ENCODE data around the gene TMPRSS6. TPM values are rescaled to one million over a fixed set of nuclear protein-coding genes. Genes with fewer than 3 reads are reported as not detected.

Gene TMPRSS6
- total RNA-seq, 1 experiment from 2014 or later, result not detected

DNA sequence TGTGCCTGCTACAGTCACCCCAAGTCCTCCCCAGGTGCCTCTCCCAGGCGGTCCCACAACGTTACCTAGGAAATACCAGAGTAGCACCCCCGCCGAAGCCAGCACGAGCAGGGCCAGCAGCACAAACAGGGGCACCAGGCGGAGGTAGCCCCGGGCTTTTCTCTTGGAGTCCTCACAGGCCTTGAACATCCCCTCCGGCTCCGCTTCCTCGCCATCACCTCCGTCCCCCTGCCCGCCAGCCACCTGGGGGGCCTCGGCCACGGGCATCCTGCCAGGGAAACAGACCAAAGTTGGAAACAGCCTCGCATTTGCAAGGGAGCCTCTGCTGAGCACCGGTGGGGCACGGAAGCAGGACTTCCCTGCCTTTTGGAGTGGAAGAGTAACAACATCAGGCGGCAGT is 6.4 kb downstream of the TMPRSS6 start:
- no peak for DNase-seq (ENCODE audit: low read depth, low spot score)
- in situ Hi-C loops (cut with HindIII; ENCODE audit: low pct_unique_long_range_greater_than_20kb, low sequenced_read_pairs), result no loop called here

DNA sequence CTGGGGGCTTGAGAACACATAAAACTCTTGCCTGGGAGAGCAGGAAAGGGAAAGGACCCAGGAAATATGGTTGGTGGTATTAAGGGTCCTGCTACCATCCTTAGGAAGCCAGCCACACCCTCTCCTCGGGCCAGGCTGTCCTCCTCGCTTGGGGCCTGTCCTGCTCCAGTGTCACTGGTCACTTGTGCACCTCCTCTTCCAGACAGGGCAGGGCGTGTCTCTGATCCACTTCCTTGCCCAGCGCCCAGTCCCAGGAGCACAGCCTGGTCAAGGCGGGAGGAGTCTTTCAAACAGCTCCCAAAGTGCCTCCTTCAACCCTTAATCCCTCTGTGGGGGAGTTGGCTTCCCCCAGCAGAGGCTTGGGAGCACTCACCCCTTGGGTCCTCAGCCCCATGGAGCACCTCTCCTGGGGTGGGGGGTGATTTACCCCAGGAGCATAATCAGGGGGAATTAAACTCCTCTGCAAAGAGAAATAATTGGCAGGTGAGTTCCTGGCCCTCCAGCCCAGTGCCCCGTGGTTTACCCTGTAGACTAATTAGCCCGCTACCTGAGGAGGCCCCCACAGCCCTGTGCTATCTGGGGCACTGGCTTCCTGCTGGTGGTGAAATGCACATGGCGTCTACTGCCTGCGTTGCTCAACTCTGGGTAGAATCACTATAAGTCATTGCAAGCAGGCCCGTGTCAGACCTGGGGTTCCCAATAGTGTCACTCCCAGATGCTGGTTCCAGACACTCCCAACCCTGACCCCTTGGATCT is 8.0 kb downstream of the TMPRSS6 start:
- in situ Hi-C loops (cut with HindIII; ENCODE audit: low pct_unique_long_range_greater_than_20kb, low sequenced_read_pairs), result no loop called here
- DNase-seq (ENCODE audit: low read depth, low spot score), result no peak

DNA sequence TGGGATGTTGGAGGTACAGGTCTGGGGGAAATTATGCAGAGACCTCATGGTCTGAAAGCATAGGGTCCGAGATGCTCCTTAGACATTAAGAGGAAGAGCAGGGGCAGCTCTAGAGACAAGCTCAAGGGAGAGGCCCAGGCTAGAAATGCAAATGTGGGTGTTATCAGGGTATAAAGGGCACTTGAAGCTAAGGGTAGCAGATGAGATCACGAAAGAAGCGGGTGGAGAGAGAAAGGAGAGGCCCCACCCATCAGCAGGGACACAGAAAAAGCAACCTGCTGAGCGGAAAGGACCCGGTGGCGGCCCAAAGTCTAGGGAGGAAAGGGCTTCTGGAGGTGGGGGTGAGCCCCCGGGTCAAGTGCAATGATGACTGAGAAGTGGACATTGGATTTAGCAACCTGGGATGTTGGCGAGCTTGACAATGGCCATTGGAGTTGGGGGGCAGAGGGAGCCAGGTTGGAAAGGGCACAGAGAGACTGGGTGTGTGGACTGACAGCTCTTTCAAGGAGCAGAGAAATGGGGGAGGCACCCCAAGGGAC is 8.9 kb downstream of the TMPRSS6 start:
- in situ Hi-C loops (cut with HindIII; ENCODE audit: low pct_unique_long_range_greater_than_20kb, low sequenced_read_pairs), result no loop called here
- DNase-seq (ENCODE audit: low read depth, low spot score), result no peak

DNA sequence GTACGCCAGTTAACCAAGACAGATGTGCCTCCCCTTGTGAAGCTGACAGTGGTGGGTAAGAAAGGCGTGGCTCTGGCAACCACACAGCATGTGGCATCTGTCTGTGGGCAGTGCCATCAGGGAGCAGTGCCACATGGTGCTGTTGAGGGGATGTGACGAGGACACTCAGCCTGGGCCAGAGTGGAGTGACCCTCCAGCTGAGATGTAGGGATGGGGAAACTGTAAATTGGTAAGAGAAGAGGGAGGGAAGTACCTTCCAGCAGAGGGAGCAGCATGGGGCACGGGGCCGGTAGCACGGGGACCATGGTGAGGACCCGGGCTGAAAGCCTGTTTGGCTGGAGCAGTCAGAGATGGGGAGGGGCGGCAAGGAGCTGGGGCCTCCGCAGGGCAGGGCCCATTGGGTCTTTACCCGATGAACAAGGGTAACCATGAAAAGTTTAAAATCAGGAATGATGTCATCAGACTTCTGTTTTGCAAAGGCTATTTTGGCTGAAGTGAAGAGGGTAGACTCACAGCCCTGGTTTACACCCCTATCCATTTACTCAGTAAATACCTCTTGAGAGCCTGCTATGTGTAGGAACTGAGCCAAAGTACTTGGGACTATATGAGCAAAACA is 10.4 kb downstream of the TMPRSS6 start:
- in situ Hi-C loops (cut with HindIII; ENCODE audit: low pct_unique_long_range_greater_than_20kb, low sequenced_read_pairs), result no loop called here
- DNase-seq (ENCODE audit: low read depth, low spot score), result peak; percentile 23

DNA sequence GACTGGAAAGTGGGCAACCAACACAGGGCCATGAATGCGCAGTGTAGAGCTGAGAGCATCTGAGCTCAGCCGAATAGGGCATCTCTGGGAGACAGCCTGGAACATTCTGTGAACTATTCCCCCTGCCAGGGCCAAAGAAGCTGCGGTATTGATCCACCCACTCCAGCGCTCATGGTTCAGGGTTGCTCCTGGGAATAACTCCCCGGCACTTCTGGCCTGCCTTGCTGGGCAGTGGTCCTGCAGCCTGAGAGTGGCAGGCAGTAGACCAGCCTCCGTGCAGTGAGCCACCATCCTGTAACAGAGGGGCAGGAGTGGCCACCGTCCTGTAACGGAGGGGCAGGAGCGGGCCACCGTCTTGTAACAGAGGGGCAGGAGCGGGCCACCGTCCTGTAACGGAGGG is 12.2 kb downstream of the TMPRSS6 start:
- DNase-seq (ENCODE audit: low read depth, low spot score), result no peak
- in situ Hi-C loops (cut with HindIII; ENCODE audit: low pct_unique_long_range_greater_than_20kb, low sequenced_read_pairs), result no loop called here

DNA sequence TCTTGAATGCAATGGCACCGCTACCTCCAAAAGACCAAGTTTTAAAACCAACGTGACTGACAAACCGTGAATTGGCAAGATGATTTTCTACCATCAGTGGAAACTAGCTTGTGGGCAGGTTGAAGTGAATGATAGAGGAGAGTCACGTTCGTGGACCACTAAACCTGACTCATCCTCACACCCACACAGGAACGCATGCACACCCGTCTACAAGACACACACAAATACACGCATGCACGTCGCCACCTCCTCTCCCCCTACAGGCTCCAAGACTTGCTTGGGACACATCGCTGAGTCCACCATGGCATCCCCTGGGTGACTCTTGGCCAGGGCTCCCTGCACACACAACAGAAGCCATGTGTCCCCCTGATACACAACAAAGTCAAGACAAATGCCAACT is 14.4 kb downstream of the TMPRSS6 start:
- in situ Hi-C loops (cut with HindIII; ENCODE audit: low pct_unique_long_range_greater_than_20kb, low sequenced_read_pairs), result no loop called here
- DNase-seq (ENCODE audit: low read depth, low spot score), result no peak

DNA sequence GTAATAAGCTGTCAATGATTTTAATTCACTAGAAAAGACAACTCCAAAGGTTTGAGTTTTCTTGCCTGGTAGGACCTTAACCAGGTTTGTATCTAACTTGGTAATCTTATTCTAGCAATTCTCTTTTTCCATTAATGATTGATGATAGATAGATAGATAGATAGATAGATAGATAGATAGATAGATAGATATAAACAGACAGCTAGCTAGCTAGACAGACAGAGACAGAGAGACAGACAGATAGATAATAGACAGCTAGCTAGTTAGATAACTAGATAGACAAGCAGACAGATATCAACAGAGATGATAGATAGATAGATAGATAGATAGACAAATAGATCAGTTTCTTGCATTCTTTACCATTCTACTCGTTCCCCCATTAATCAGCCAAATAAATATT is 15.3 kb downstream of the TMPRSS6 start:
- in situ Hi-C loops (cut with HindIII; ENCODE audit: low pct_unique_long_range_greater_than_20kb, low sequenced_read_pairs), result no loop called here
- no peak for DNase-seq (ENCODE audit: low read depth, low spot score)

DNA sequence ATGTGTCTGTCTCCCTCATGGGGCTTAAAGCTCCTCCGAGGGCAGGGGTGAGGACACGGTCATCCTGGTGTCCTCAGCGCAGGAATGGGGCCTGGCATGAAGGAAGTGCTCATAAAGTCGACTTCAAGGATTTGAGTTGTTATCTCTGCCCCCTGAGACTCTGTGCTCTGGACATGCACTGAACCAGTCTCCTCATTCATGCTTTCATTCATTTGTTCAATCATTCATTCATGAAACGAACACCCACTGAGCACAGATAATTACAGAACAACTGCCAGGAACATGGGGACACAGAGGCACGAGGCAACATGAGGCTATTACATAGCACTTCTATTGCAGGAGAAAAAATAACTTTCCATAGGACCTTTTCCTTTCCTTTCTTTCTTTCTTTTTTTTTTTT is 16.5 kb downstream of the TMPRSS6 start:
- in situ Hi-C loops (cut with HindIII; ENCODE audit: low pct_unique_long_range_greater_than_20kb, low sequenced_read_pairs), result no loop called here
- no peak for DNase-seq (ENCODE audit: low read depth, low spot score)

DNA sequence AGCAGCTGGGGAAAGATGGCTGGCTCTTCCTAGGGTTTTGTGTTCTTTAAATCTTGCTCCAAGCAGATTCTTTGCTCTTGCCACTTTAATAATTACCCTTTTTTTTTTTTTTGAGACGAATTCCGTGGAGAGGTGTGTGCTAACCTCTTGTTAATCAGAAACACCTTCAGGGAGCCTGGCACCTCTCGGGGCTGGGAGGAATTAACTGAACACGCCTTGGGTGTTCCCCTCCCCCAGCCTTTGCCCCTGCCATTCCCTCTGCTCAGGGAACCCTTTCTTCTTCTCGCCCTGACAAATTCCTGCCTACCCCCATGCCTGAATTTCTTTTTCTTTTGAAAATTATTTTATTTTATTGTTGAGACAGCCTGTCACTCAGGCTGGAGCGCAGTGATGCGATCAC is 17.5 kb downstream of the TMPRSS6 start:
- in situ Hi-C loops (cut with HindIII; ENCODE audit: low pct_unique_long_range_greater_than_20kb, low sequenced_read_pairs), result no loop called here
- no peak for DNase-seq (ENCODE audit: low read depth, low spot score)

DNA sequence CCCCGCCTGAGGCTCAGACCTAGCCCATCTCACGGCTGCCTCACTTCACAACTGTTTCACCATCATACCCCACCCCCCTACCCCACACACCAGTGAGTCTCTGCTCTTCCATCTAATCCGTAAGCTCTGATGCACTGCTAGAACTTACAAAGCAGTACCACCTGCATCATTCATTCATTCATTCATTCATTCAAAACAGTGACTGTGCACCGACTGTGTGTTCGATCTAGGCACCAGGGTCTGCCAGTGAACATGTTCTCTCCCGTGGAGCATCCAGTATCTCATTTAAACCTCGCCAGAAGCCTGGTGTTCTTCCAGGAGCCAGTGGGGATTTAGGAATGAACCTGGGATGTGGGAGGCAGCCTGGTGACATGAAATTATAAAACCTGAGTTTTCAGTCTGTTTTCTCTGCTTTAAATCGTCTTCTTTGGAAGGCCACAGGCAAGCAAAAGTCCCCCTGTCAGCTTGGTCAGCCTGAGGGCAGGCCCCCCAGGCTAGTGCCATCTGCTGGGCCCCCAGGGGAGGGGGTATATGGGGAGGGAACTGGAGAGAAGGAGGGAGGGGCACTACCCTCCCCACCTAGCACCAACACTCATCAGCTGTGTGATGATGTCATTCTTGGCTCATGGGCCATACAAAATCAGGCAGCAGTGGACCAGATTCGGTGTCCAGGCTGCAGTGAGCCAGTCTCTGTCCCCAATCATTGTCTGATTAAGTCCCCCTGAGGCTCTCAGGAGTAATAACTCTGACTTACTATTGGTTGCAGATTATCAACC is 18.4 kb downstream of the TMPRSS6 start:
- DNase-seq (ENCODE audit: low read depth, low spot score), result no peak
- in situ Hi-C loops (cut with HindIII; ENCODE audit: low pct_unique_long_range_greater_than_20kb, low sequenced_read_pairs), result no loop called here

DNA sequence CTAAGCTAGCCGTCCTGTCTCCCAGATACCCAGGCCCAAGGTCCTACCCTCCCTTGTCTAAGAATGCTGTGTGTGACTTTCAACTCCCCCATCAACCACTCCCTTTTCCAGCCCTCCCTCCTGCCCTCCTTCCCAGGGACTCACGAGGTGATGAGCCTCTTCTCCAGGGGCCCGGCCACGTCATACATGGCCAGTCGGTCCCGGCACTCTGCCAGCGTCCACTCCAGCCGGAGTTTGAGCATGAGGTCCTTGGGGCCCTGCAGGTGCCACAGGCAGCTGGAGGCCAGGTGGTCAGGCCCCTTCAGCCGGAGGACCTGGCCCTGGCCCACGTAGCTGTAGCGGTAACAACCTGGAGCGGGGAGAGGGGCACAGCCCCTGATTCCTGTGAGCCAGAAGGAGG is 20.1 kb downstream of the TMPRSS6 start:
- in situ Hi-C loops (cut with HindIII; ENCODE audit: low pct_unique_long_range_greater_than_20kb, low sequenced_read_pairs), result no loop called here
- DNase-seq (ENCODE audit: low read depth, low spot score), result no peak

DNA sequence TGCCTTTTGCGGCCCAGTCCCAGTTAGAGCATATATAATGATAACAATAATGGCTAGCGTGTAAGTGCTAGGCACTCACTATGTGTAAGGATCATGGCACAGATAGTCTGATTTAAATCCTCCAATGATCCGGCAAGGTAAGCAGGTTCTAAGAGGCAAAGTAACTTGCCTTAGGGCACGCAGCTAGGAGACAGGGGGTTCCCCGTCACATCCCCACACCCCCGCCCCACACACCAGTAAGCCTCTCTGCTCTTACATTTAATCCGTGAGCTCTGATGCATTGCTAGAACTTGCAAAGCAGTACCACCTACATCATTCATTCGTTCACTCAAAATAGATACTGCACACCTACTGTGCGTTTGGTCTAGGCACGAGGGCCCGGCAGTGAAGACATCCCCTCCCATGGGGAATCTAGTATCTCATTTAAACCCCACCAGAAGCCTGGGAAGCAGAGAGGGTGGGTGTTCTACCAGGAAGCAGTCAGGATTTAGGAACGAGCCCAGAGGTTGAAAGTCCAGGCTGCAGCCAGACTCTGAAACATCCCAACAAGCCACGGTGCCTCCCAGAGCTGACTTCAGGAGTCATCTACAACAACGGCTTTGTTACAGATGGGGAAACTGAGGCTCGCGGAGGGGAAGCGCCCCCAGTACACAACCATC is 20.6 kb downstream of the TMPRSS6 start:
- no peak for DNase-seq (ENCODE audit: low read depth, low spot score)
- in situ Hi-C loops (cut with HindIII; ENCODE audit: low pct_unique_long_range_greater_than_20kb, low sequenced_read_pairs), result no loop called here

DNA sequence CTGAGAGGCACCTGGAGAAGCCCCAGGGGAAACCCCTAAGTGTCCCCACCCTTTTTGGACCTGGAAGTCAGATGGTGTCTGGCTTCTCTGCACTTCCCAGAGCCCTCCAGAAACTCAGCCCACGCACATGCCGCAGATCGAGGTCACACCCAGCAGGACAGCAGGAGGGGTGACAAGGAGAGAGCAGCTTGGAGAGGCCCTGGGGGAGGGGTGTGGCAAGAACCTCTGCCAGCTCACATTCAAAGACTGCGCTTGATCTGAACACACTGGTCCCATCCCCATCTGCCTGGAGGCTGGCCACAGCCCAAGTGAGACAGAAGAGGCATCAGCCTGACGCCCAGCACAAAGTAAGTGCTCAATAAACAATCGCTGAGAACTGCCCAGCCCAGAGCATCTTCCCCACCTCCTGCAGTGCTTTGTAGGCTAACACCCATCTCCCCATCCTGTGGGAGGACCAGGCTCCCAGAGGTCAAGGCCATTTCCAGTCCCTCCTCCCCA is 21.4 kb downstream of the TMPRSS6 start:
- DNase-seq (ENCODE audit: low read depth, low spot score), result no peak
- in situ Hi-C loops (cut with HindIII; ENCODE audit: low pct_unique_long_range_greater_than_20kb, low sequenced_read_pairs), result no loop called here

DNA sequence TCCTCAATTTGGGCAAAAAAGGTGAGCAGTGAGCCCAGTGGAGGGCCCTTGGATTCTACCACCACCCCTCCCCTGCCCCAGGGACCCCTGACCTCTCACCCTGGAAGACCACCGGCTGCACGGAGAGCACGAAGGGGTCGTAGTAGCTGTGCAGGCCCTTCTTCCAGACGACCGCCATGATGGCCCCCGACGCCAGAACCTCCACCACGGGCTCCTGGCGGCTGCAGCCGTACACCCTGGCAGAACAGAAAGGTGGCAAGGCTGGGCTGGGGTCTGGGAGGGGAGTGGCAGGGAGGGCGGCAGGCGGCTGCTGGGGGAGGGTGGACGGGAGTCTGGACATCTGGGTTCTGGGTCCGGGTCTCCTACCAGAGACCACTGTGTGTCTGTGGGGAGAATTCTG is 23.3 kb downstream of the TMPRSS6 start:
- DNase-seq (ENCODE audit: low read depth, low spot score), result no peak

DNA sequence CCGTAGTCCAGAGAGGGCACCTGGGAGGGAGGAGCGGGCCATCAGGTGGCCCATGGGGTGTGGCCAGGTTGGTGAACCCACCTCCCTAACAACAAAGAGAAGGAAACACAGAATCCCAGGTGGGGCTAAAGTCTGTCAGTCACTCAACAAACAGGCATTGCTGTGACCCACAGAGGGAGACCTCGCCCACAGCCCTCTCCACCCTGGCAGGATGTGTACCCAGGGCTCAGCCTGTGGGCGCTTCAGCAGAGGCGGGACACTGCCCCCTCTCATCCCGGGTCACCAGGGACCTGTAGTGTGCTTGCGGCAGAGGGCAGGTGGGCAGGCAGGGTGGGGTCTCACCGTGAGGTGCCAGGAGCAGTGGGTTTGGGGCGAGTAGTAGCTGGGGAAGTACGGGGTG is 25.1 kb downstream of the TMPRSS6 start:
- in situ Hi-C loops (cut with HindIII; ENCODE audit: low pct_unique_long_range_greater_than_20kb, low sequenced_read_pairs), result no loop called here
- no peak for DNase-seq (ENCODE audit: low read depth, low spot score)

More for the DNA sequence above, 23.3 kb downstream of the TMPRSS6 start:
- in situ Hi-C loops (cut with HindIII; ENCODE audit: low pct_unique_long_range_greater_than_20kb, low sequenced_read_pairs), result no loop called here

DNA sequence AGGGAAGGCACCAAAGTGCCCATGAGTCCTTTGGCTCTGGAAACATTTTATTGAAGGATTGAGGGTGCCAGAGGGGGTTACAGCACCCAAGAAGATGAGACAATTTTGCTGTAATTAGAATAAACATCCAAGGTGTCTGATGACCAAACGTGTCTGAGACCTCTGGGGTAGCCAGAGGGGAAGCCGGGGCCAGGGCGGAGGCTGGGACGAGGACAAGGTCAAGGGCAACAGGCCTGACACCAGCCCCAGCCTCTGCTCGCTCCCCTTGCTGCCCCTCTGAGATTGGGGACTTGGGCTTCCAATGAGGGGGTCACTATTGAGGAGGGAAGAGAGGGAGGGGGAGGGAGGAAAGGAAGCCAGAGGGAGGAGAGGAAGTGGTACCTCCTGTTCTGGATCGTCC is 25.6 kb downstream of the TMPRSS6 start:
- no peak for DNase-seq (ENCODE audit: low read depth, low spot score)
- in situ Hi-C loops (cut with HindIII; ENCODE audit: low pct_unique_long_range_greater_than_20kb, low sequenced_read_pairs), result no loop called here

DNA sequence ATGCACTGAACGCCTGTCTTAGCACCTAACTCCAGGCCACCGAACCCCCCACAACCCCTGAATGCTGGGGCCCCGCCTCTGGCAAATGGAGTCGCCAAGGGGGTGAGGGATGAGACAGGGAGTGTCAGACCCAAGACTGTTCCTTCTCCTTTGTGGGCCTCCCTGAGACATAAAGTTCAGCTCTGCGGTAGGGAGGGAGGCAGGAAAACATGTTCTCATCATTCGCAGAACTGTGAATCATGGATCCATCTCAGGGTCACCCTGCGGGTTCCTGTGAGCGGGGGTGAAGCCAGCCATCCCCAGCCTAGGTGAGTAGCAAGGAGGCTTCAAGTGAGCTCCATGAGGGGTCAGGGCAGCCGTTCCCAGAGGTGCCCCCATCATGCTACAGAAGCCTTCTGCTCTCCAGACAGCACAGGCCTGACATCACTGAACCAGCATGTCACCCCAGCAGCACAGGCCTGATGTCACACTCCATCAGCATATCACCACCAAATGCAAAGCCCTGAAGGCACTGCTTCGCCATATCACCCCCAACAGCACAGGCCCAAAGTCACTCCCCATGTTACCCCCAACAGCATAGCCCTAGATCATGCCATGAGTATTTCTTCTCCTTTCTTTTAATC is 27.2 kb downstream of the TMPRSS6 start:
- in situ Hi-C loops (cut with HindIII; ENCODE audit: low pct_unique_long_range_greater_than_20kb, low sequenced_read_pairs), result no loop called here
- no peak for DNase-seq (ENCODE audit: low read depth, low spot score)
